Measurements from ENCODE around the gene ZSCAN20. TPM values are rescaled to one million over a fixed set of nuclear protein-coding genes. Genes with fewer than 3 reads are reported as not detected.

The ZSCAN20 gene
- total and polyA plus RNA-seq, 9 of the 15 experiments (the other 6 are each of a cell fraction or from before 2014, with no cell fraction given) = 0.36 to 3.3 (median 2.0) TPM

GRCh38 chr1:33454646-33455282, 17.7 kb upstream of the ZSCAN20 start:
- ChIA-PET CTCF (ENCODE audit: low intra/inter-chr PET ratio) (no interaction called here), POLR2A (interaction anchor here (0.7 to 0.8 kb wide), 2 partner anchors 17 to 114 kb away, joined by 3 read pairs; no protein-coding TSS in a partner anchor)
- TF ChIP-seq ELK1 (CRISPR knock-in tag; IDR thresholded peaks at IDR 0.05) = no peak
- no peak for TF ChIP-seq CBFA2T3 (IDR thresholded peaks at IDR 0.05)
- no peak for TF ChIP-seq NR3C1 (CRISPR knock-in tag; IDR thresholded peaks at IDR 0.05)
- TF ChIP-seq RBM14 (IDR thresholded peaks at IDR 0.05; ENCODE audit: borderline replicate concordance, insufficient read depth, low read depth, low read length) = no peak
- TF ChIP-seq GTF2F1 (IDR thresholded peaks at IDR 0.05; ENCODE audit: low read depth, low read length) = no peak
- no peak for TF ChIP-seq ZNF583 (CRISPR knock-in tag; IDR thresholded peaks at IDR 0.05)
- TF ChIP-seq NR2C1 (IDR thresholded peaks at IDR 0.05) = no peak
- TF ChIP-seq NR2C1 (tag; IDR thresholded peaks at IDR 0.05) = no peak
- no peak for TF ChIP-seq EWSR1 (IDR thresholded peaks at IDR 0.05; ENCODE audit: borderline replicate concordance, low read depth, partially characterized antibody)
- no peak for TF ChIP-seq ZNF324 (CRISPR knock-in tag; IDR thresholded peaks at IDR 0.05)
- TF ChIP-seq SNIP1 (IDR thresholded peaks at IDR 0.05; ENCODE audit: low read depth) = no peak
- TF ChIP-seq USF2 (CRISPR knock-in tag; IDR thresholded peaks at IDR 0.05) = no peak
- TF ChIP-seq NFIX (CRISPR knock-in tag; IDR thresholded peaks at IDR 0.05; ENCODE audit: low read depth) = no peak
- no peak for TF ChIP-seq HMG20B (CRISPR knock-in tag; IDR thresholded peaks at IDR 0.05)
- TF ChIP-seq ZBTB12 (CRISPR knock-in tag; IDR thresholded peaks at IDR 0.05) = no peak
- no peak for TF ChIP-seq WHSC1 (IDR thresholded peaks at IDR 0.05; ENCODE audit: low read length)
- no peak for TF ChIP-seq ERF (CRISPR knock-in tag; IDR thresholded peaks at IDR 0.05)
- no peak for TF ChIP-seq NR2F6 (CRISPR knock-in tag; IDR thresholded peaks at IDR 0.05)
- no peak for TF ChIP-seq TARDBP (IDR thresholded peaks at IDR 0.05)
- no peak for TF ChIP-seq ESRRA (IDR thresholded peaks at IDR 0.05; ENCODE audit: borderline replicate concordance, low read depth)
- no peak for TF ChIP-seq TCFL5 (CRISPR knock-in tag; conservative IDR thresholded peaks at IDR 0.05)
- Histone ChIP-seq H3K27ac (ENCODE audit: extremely low read depth, low read depth, low read length) (no peak overlapping the region), H3K36me3 (ENCODE audit: control insufficient read depth, insufficient read depth, low read length) (no peaks in the 10 kb centered on the region), H2AFZ (ENCODE audit: low read depth, low read length) (no peak overlapping the region), H3K4me2 (ENCODE audit: insufficient read depth, low read length) (no peak overlapping the region), H3K79me2 (ENCODE audit: control insufficient read depth, insufficient read depth, low read length) (no peaks in the 10 kb centered on the region), H4K20me1 (replicated peaks; ENCODE audit: control insufficient read depth, insufficient read depth, low read length) (no peaks in the 10 kb centered on the region; the same call in 1 of the 2 replicates), H3K4me3 (no peak overlapping the region), H3K9ac (ENCODE audit: insufficient read depth in 1 of 2, low read depth in 2 of 2, low read length in 2 of 2) (0 out of 4 replicates have a peak overlapping the region, but pooled peaks of 1 of the 2 experiments have one; percentile 43), H3K27me3 (ENCODE audit: control insufficient read depth in 2 of 2, insufficient read depth in 2 of 2, low read length in 2 of 2) (peaks cover 7 to 26% of the 10 kb centered on the region in 2 experiments; a peak in 3 of 5 replicates), H3K4me1 (replicated peaks in 1 of 2; ENCODE audit: control insufficient read depth in 2 of 2, insufficient read depth in 2 of 2, low read length in 2 of 2) (peaks cover 0 to 4% of the 10 kb centered on the region in 2 experiments; a peak in 1 of 5 replicates), H3K9me1 (ENCODE audit: control insufficient read depth, insufficient read depth, low read length) (no peaks in the 10 kb centered on the region), H3K9me3 (replicated peaks; ENCODE audit: control insufficient read depth, insufficient read depth, low read depth, low read length) (no peaks in the 10 kb centered on the region)
- DNase-seq (ENCODE audit: extremely low read depth in 1 of 4, low spot score in 3 of 4) = no peak
- no TSS peak for BruUV-seq (replicated peaks)
- 5% methylated on average over 8 of the region's 8 CpGs for WGBS (ENCODE audit: insufficient coverage, low coverage, missing lambda C conversion rate)
- FAIRE-seq = no peak
- intact Hi-C loops (cut with micrococcal nuclease) (loop anchor here (1.0 to 5.0 kb wide), 2 partner anchors 82 to 159 kb away; no protein-coding TSS in a partner anchor), in situ Hi-C loops (cut with MboI) (loop anchor here (10.0 kb wide), 1 partner anchor 160 kb away; no protein-coding TSS in a partner anchor)
- no peak for ATAC-seq

Measured in K562 (cell line).